Fibroblast of upper back skin (primary cell): ENCODE measurements around the gene OBP2A.
"Not testable (repeated sequence)": the region's sequence is repeated elsewhere in the genome, so short reads cannot be mapped to it uniquely, and the experiment has no call there.

ENCODE experiments used
- DNase-seq: peaks from one replicate; pipeline ENCODE4 v3.0.0-alpha.2; 2013

OBP2A gene, protein sequence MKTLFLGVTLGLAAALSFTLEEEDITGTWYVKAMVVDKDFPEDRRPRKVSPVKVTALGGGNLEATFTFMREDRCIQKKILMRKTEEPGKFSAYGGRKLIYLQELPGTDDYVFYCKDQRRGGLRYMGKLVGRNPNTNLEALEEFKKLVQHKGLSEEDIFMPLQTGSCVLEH

DNA sequence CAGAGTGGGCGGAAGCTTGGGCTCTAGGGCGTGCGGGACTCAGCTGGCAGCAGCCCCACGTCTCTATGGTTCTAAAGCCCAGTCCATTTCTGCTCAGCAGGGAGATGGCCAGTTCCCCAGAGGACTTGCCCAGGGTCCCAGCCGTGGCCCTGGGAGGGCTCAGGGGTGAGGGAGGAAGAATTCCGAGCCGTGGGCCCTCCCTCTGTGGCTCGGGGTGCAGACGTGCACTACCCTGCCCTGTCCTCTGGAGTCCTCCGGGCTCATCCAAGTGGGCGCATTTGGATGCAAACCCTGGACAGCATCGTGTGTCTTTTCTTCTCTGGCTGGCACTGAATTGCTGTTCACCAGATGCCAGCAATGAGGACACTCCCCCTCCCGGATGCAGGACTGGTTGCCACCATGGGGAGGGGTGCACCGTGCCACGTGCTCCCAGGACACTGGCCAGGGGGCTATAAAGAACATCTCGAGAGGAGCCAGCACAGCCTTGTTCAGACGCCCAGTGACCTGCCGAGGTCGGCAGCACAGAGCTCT, at the start of gene OBP2A:
Gene OBP2A, plus strand, starts transcription at position 481 of the 531 bp plus-strand sequence. CDS start 55 bp downstream, outside the sequence.
- DNase-seq: not testable (repeated sequence)

DNA sequence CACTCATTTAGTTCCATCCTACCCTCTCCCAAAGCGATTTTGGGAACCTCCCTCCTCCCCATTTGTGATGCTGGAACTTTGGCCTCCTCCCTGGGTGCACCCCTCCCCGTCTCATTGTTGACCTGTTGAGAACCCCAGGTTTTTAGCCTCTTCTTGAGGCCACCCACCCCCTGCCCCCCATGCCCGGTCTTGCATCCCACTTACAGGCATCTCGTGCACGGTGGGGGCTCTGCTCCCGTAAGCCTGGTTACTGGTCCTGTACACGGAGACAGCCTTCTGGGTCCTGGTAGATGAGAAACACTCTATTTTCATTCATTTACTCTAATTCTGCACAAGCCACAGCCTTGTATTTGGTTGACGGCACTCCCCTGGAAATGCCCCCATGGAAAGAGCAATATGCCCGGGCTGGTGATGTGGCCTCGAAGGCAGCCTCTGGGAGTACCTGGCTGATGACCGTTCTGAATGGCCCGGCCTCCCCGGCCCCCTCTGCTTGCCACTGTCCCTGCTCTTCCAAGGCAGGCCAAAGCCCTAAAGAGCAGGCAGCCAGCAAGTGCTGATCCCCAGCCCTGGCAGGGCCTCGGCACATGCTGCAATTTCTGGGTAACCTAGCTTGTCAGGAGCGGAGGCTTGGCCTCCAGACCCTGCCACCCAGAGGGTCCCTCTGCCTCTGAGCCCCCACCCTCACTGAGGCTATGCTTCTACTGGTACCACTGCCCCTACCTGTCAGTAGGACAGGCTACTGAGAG, 47.4 kb upstream of the OBP2A start:
- no peak for DNase-seq

DNA sequence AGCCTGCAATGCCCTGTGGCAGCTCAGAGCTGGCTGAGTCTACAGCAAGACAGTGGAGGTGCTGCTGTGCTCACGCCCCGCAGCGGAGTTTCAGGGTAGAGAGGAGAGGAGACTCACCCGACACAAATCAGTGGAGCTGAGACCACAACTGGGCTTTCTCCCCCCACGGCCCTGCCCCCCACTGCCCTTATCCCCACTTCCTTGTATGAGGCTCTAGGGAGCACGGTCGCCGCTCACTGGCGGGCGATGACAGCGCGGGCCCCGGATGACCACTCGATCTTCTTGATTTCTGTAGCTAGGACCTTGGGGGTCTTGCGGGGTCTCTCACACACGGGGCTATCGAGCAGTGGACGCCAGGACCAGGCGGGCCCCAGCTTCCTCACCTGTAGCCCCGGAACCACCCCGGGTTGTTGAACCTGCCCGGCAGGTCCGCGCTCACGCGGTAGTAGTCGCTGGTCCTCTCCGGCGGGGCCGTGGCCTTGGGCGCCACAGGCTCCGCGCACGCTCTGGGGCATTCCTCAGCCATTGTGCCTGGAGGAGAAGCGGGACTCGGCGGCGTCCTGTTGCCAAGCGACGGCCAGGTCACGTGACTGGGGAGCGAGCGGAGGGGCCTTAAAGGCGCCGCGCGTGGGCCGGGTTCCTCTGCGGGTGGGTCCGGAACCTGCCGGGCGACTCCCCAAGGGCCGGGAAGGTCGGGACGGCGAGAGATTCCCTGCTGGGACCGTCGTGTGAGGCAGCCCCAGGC, 46.4 kb upstream of the OBP2A start:
- DNase-seq: peak; percentile 86

DNA sequence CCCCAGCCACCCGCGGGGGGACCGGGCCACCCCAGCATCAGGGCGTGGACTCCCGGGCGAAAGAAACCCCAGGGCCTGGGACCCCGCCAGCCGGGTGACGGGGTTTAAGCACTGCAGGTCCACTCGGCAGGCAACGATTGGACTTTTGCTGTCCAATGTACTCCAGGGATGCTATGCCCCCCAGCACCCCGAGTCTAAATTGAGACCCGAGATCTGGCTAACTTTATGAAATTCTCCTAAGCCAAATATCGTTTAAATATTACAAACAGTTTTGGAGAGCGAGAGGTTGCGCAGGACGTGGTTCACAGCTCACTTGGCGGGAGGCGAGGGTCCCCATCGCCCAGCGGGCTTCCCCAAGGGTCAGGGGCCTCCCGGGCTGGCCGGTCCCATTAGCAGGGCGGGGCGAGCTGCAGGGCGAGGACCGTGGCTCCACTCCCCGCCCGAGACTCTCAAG, 45.8 kb upstream of the OBP2A start:
- no peak for DNase-seq

DNA sequence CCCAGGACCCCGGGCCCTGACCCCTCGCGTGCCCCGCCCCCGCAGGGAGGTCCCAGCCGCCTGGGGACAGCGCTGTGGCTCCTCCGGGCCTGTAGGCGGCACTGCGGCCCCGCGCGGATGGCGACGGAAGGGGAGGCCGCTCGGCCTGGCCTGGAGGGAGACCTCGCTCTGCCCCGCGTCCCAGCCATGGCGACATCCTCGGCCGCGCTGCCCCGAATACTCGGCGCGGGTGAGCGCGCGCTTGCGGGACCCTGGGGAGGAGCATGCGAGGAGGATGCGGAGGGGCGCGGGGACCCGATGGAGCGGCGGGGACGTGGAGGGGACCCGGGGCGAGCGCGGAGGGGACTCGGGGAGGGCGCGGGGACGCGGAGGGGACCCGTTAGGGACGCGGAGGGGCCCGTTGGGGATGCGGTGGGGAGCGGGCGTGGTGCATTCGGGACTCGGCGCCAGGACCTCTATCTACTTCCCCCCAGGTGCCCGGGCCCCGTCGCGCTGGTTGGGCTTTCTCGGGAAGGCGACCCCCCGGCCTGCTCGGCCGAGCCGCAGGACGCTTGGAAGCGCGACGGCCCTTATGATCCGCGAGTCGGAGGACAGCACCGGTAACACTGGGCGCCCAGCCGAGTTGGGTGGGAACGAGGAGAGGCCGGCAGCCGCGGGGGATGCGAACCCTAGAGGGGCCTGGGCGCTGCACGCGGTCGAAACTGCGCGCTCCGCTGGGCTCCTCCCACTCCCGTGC, 45.2 kb upstream of the OBP2A start, which contains the start of gene MRPS2:
Gene MRPS2, plus strand, starts transcription at position 158 of the 736 bp plus-strand sequence. Its CDS starts 29 bp downstream, at position 187.
- peak; percentile 80 for DNase-seq

DNA sequence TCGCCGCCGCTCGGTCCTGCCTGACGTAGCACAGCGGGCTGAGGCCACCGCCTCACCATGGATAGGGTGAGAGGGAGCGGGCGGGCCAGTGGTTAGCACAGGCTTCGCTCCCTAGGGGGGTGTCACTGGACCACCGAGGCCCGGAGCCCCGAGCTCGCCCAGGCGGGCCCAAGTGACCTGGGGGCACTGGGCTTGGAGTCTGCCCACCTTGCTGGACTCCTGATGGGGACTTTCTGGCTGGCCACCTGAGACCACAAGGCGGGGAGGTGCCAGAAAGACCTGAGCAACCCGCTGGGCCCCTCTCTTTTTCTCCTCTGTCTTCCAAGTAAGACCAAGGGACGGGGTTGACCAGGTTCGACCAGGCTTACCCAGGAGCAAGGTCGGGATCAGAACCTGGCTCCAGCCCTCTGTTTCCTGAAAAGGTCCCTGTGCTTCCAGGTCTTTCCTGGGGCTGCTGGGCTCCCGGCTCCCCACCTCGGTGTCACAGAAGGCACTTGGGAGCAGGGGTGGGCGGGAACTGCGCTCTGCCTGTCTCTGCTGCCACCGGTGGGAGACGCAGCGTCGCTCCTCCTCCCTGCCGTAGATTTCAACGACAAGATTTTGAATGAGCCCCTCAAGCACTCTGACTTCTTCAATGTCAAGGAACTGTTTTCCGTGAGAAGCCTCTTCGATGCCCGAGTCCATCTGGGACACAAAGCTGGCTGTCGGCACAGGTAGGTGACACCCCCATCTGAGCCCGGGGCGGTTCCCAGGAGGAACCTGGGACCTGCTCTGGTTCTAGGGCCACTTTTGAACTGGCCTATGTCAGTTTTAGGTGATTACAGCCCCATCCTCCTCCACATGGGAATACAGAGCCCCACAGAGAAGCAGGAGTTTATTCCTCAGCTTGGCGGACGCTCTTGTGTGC, 44.4 kb upstream of the OBP2A start:
- no peak for DNase-seq

DNA sequence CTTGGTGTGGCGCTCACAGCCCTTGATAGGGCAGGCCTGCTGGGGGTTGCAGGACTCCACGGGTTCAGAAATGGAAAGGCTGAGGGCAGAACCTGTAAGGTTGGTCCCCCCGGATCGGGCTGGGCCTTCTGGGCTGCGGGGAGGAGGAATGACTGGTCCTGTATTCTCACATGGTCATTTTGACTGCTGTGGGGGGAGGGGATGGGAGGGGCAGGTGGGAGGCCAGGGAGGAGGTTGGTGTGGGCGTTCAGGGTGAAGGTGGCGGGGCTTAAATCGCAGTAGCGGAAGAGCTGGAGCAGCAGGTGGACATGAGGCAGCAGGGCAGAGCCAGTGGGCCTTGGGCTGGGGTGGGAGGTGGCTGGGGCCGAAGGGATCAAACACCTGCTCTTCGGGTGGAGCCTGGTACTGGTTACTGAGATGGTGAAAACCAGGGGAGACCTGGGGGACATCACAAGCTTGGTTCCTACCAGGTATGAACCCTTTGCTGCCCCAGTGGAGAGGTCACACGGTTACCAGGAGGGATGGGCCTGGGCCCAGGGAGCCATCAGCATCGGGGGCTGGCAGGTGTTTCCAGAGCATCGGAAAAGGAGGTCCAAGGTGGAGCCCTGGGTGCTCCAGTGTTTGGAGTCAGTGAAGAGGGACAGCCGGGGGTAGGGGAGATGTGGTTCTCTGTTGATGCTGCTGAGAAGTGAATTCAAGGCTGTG, 43.6 kb upstream of the OBP2A start:
- DNase-seq: no peak

DNA sequence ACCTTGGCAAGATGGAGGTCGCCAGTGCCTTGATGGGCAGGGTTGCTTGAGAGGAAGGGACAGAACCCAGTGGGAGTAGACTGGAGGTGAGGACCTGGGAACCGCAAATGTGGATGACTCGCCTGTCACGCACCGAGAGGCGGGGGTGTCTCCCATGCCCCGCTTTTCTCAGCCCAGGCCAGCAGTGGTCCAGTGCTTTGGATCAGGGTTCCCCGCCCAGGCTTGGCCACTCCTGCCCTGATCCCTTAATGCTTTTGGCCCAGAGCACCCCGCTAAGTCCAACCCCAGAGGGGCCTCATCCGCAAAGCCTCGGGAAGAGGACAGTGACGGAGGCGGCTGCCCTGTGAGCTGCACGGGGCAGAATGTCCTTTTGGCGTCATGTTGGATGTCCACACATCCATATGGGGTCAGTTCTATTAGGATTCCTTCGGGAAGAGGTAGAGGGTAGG, 43.0 kb upstream of the OBP2A start:
- no peak for DNase-seq

DNA sequence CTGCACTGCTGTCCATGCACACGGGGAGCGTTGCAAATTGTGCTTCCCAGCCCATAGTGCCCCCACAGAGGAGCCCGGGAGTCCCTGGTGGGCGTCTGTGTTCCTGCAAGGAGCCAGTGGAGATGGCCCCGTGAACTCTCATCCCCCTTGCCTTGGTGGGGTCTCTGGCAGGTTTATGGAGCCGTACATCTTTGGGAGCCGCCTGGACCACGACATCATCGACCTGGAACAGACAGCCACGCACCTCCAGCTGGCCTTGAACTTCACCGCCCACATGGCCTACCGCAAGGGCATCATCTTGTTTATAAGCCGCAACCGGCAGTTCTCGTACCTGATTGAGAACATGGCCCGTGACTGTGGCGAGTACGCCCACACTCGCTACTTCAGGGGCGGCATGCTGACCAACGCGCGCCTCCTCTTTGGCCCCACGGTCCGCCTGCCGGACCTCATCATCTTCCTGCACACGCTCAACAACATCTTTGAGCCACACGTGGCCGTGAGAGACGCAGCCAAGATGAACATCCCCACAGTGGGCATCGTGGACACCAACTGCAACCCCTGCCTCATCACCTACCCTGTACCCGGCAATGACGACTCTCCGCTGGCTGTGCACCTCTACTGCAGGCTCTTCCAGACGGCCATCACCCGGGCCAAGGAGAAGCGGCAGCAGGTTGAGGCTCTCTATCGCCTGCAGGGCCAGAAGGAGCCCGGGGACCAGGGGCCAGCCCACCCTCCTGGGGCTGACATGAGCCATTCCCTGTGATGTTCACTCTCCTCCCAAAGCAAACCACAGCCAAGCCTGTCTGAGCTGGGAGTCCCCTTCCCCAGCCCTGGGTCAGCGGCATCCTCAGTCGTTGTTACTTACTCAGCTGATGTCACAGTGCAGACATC, 42.3 kb upstream of the OBP2A start:
- no peak for DNase-seq

DNA sequence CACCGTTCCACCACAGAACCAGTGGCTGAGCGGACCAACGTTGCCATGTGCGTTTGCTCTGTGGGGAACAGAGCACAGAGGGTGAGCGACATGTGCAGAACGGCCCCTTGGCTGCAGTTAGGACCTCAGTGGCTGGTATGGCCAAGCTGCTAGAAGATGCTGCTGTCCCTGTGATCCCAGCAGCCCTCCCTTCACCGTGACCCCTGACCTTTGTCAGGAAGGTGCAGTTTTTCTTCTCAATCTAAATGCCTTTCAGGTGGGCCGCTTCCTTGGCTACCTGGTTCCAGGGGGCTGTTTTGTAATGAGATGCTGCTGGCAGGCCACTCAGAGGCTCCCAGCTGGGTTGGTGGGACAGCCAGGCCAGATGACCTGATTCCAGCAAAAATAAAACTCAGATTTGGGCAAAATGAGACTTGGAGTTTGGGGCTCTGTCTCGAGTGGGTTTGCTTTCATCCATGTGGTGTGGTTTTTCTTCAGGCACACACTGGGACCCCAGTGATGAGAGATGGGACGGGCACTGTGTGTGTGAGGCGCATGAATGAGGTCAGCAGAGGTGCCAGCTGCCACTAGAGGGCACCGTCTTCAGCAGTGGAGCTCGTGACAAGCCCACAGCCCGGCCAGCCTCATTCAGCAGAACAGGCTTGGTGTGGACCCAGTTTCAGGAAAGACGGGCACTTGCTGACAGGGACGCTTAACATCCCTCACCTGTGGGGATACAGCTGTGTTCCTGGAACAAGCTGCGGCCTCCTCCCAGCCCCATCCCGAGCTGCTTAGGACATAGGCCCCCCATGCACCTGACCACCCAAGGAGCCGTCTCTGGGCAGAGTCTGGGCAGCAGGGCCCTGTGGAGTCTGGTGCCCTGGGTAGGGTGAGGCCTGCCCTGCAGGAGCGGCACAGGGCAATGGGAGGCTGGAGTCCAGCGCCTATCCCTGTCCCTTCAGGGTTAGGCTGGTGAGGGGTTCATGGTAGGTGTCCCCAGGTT, 41.4 kb upstream of the OBP2A start:
- DNase-seq: peak; percentile 46

DNA sequence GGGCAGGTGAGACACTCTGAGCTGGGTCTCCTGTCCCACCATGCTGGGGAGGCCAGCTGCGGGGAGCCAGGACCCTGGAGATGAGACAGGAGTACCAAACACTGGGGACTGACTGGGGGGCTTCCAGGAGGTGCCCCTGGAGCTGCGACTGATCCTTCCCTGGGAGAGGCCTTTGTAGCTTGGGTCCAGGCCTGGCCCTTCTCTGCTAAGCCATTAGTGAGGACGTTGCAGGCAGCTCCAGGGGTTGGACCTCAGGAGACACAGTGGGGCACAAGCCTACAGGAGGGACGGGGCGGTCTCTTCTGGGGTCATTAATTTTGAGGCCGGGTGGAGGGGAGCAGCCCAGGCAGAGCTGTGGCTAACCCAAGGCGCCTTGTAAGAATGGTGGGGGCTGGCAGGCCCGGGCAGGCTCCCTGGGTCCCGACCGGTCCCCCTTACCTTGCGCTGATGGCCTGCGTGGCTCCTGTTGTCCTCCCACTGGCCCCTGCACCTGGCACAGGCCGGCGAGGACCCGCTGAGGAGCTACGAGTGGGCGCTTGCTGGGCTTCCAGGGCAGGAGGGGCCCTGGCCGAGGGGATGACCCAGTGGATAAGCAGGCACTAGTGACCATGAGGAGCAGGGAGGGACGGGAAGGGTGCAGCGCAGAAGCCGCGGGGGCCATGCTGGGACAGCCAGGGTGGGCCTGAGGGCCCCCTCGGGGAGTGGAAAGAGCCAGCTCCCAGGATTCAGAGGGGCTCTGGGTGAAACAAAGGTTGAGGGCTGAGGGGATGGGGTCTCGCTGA, 40.3 kb upstream of the OBP2A start:
- DNase-seq: no peak

DNA sequence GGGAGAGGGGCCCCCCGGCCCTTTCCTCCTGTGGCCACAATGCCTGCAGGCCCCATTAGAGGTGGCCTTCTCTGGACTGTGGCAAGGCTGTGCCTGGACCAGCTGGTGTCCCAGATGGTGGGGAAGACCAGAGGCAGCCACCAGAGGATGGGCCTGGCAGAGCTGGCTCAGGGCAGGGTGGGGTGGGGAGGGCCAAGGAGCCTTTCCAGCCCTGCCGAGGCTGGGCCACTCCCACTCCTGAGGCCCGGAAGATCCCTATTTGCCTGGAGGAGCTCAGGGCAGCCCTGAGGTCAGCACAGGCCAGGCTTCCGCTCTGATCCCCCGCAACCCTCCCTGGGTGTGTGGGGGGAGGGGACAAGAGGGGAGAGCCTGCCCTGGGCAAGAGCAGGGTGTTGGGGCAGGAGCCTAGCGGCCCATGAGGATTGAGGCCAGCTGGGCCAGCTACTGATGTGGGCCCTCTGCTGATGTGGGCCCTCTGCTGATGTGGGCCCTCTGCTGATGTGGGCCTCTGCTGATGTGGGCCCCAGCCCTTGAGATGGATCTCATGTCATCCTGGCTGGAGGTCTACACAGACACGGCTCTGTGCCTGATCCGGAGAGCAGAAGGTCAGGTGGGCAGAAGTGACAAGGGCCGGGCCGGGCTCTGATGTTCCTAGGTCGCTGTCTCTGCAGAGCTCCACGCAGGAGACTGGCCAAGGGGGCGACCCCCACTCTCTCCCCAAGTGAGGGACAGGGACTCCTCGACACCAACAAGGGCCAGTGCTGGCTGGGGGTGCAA, 39.4 kb upstream of the OBP2A start:
- no peak for DNase-seq

DNA sequence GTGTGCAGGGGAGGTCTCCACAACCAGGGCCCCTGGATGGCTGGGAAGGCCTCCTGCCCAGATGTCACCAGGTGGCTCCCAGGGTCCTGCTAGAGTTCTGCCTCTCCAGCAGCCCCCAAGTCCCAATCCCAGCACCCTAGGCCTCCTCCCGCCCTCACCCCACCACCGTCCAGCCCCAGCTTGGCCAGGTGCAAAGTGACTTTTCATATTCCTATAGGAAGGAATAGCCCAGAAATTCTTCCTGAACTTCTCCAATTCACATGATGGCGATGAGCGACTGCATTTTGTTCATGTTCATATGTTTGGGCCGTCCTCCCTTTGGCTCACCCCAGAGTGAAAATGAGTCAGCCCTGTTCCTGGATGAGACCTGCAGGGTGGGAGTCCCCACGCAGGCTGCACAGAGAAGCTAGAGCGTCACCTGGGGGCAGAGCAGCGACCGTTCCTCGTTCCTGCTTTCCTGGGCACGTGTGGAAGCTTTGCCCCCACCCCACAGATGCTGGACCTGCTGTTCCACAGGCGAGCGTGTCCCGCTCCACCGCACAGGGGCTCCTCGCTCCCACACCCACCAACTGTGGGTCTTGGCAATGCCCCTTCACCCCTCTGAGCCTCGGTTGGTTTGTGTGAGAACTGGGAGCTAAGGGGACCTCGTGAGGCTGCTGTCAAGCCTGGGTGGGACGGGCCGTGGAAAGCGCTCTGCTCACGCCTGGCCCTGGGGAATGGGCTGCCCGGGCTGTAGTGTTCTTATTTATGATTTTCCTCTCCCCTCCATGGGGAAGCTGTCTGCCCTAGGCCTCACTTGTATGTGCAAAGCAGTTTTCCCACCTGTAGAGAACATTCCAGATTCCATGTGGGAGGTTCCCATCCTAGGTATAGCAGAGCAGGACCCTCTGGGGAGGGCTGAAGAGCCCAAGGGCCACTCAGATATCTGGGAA, 38.6 kb upstream of the OBP2A start:
- no peak for DNase-seq

DNA sequence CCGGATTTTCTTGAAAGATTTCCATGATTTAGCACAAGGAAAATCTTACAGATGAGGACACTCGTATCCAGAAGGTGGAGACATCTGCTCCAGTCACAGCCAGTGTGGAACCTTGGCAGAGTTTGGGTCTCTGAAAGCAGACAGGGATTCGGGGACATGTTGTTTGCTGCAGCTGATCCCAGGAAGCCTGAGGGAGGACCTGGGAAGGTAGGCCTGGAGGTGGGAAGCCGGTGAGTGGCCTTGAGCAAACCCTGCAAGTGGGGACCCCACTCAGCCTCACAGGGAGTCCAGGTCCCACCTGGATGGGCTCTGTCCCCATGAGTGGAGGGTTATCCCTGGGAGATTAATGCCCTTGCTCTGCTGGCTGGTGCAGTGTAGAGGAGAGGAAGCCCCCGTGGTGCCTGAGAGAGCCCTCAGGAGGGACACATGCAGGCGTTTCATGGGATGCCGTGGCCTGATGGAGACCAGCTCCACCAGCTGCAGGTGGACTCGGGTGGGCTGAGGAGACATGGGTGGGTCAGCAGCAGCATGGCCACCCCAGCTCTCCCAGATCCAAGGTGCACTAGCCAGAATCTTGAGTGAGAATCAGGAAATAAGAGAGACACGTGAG, 37.6 kb upstream of the OBP2A start:
- DNase-seq: no peak

DNA sequence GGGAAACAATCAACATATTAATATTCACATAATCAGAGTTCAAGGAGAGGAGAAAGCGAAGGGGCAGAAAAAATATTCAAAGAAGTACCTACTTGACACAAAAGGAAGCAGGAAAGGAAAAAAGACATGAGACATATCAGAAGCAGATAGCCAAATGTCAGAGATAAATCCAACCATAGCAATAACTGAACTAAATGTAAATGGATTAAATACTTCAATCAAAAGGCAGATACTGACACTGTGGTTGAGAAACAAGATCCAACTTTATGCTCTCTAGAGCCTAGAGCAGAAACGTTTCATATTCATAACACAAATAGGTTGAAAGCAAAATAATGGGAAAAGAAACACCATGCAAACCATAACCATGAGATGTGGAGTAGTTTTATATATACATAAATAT, 36.5 kb upstream of the OBP2A start:
- no peak for DNase-seq
